GM21515 (cell line): Measurements from ENCODE around the gene VPS52.
"Not testable (repeated sequence)": the region's sequence is repeated elsewhere in the genome, so short reads cannot be mapped to it uniquely, and the experiment has no call there.

Experiments used
- ATAC-seq: cut with Tn5 transposase; IDR thresholded peaks from one replicate; pipeline ENCODE4 v1.9.1; 2021; ENCODE audit not compliant: unreplicated experiment

The VPS52 gene

GRCh38 chr6:33251395-33252012 lies 20.2 kb downstream of the VPS52 start:
- no peak for ATAC-seq

- ATAC-seq = no peak
Measured at GRCh38 chr6:33250731-33251130, 20.9 kb downstream of the VPS52 start.

GRCh38 chr6:33249732-33250630 lies 21.7 kb downstream of the VPS52 start:
- ATAC-seq = peak; percentile 0

- ATAC-seq = peak; percentile 80
Measured at GRCh38 chr6:33248932-33249731, 22.5 kb downstream of the VPS52 start.

GRCh38 chr6:33248643-33248931 lies 23.1 kb downstream of the VPS52 start:
- peak; percentile 9 for ATAC-seq

GRCh38 chr6:33247977-33248642 lies 23.6 kb downstream of the VPS52 start:
- peak; percentile 33 for ATAC-seq

GRCh38 chr6:33243476-33243875 lies 28.2 kb downstream of the VPS52 start:
- ATAC-seq = no peak

- no peak for ATAC-seq
Measured at GRCh38 chr6:33241968-33242367, 29.7 kb downstream of the VPS52 start.

- no peak for ATAC-seq
Measured at GRCh38 chr6:33237741-33238140, 33.9 kb downstream of the VPS52 start.

- ATAC-seq = no peak
Measured at GRCh38 chr6:33236852-33237251, 34.8 kb downstream of the VPS52 start.

GRCh38 chr6:33236328-33236727 lies 35.3 kb downstream of the VPS52 start:
- no peak for ATAC-seq

GRCh38 chr6:33235221-33235634 lies 36.4 kb downstream of the VPS52 start:
- no peak for ATAC-seq

- ATAC-seq = not testable (repeated sequence)
Measured at GRCh38 chr6:33226503-33227120, 45.1 kb downstream of the VPS52 start.

GRCh38 chr6:33217681-33218080 lies 54.0 kb downstream of the VPS52 start:
- ATAC-seq = no peak

GRCh38 chr6:33217246-33217645 lies 54.4 kb downstream of the VPS52 start:
- ATAC-seq = no peak

GRCh38 chr6:33216117-33216649 lies 55.5 kb downstream of the VPS52 start:
- no peak for ATAC-seq

- no peak for ATAC-seq
Measured at GRCh38 chr6:33215271-33216116, 56.2 kb downstream of the VPS52 start.

GRCh38 chr6:33213989-33214335 lies 57.7 kb downstream of the VPS52 start:
- no peak for ATAC-seq

- ATAC-seq = no peak
Measured at GRCh38 chr6:33213166-33213988, 58.3 kb downstream of the VPS52 start.
